Muscle layer of colon (tissue), 2 donors: ENCODE data around the gene MAP2K1.
"Not testable (repeated sequence)": the region's sequence is repeated elsewhere in the genome, so short reads cannot be mapped to it uniquely, and the experiment has no call there.

Experiments used
- H3K27ac ChIP-seq: one replicate; pipeline ENCODE4 v1.7.0; 2013; ENCODE audit warnings: low read depth, mild to moderate bottlenecking, low read length, moderate library complexity
- H3K27me3 ChIP-seq, 2 donors: one replicate each; pipeline ENCODE4 v1.7.0; 2013; ENCODE audit warnings: low read length in 2 of 2, mild to moderate bottlenecking in 2 of 2; ENCODE audit not compliant: insufficient read depth in 2 of 2, control insufficient read depth in 1 of 2
- H3K36me3 ChIP-seq: one replicate; pipeline ENCODE4 v1.7.0; 2013; ENCODE audit warnings: mild to moderate bottlenecking, low read length; ENCODE audit not compliant: insufficient read depth
- H3K4me1 ChIP-seq: one replicate; pipeline ENCODE4 v1.7.0; 2013; ENCODE audit warnings: mild to moderate bottlenecking, low read length; ENCODE audit not compliant: insufficient read depth
- H3K4me3 ChIP-seq, 2 donors: one replicate each; pipeline ENCODE4 v1.7.0; 2013; ENCODE audit warnings: low read length in 2 of 2, low read depth in 1 of 2, mild to moderate bottlenecking in 1 of 2, moderate library complexity in 1 of 2
- H3K9ac ChIP-seq: one replicate; pipeline ENCODE4 v1.7.0; 2013; ENCODE audit warnings: low read length
- H3K9me3 ChIP-seq: one replicate; pipeline ENCODE4 v1.7.0; 2013; ENCODE audit warnings: mild to moderate bottlenecking, low read length
- donor health status: abdominal sarcoma.
- donor health status: Adenocarcinoma of cecum.

Gene MAP2K1

GRCh38 chr15:66462627-66463026 is 75.9 kb downstream of the MAP2K1 start:
- no peaks in the 10 kb centered on the region for H3K4me1 ChIP-seq
- no peaks in the 10 kb centered on the region for H3K27me3 ChIP-seq
- no peak overlapping the region for H3K27ac ChIP-seq
- no peaks in the 10 kb centered on the region for H3K9me3 ChIP-seq
- no peaks in the 10 kb centered on the region for H3K36me3 ChIP-seq
- H3K9ac ChIP-seq, result no peak overlapping the region
- no peak overlapping the region for H3K4me3 ChIP-seq

GRCh38 chr15:66465294-66465693 is 78.6 kb downstream of the MAP2K1 start:
- H3K27ac ChIP-seq, H3K4me1 ChIP-seq, H3K4me3 ChIP-seq: not testable (repeated sequence)

GRCh38 chr15:66467162-66468040 is 80.7 kb downstream of the MAP2K1 start:
- not testable (repeated sequence) for H3K9me3 ChIP-seq, H3K4me3 ChIP-seq, H3K9ac ChIP-seq, H3K27ac ChIP-seq, H3K36me3 ChIP-seq, H3K27me3 ChIP-seq, H3K4me1 ChIP-seq

More at GRCh38 chr15:66465294-66465693, 78.6 kb downstream of the MAP2K1 start:
- not testable (repeated sequence) for H3K36me3 ChIP-seq, H3K27me3 ChIP-seq, H3K9me3 ChIP-seq, H3K9ac ChIP-seq

DNA sequence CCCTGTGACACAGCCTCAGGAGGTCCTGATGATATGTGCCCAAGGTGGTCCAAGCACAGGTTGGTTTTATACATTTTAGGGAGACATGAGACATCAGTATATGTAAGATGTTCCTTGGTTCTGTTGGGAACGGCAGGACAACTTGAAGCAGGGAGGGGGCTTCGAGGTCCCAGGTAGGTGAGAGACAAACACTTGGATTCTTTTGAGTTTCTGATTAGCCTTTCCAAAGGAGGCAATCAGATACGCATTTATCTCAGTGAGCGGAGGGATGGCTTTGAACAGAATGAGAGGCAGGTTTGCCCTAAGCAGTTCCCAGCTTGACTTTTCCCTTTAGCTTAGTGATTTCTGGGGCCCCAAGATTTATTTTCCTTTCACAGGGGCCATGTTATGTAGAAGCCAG is 84.1 kb downstream of the MAP2K1 start:
- not testable (repeated sequence) for H3K36me3 ChIP-seq, H3K4me1 ChIP-seq, H3K9ac ChIP-seq, H3K27ac ChIP-seq, H3K27me3 ChIP-seq, H3K9me3 ChIP-seq, H3K4me3 ChIP-seq

DNA sequence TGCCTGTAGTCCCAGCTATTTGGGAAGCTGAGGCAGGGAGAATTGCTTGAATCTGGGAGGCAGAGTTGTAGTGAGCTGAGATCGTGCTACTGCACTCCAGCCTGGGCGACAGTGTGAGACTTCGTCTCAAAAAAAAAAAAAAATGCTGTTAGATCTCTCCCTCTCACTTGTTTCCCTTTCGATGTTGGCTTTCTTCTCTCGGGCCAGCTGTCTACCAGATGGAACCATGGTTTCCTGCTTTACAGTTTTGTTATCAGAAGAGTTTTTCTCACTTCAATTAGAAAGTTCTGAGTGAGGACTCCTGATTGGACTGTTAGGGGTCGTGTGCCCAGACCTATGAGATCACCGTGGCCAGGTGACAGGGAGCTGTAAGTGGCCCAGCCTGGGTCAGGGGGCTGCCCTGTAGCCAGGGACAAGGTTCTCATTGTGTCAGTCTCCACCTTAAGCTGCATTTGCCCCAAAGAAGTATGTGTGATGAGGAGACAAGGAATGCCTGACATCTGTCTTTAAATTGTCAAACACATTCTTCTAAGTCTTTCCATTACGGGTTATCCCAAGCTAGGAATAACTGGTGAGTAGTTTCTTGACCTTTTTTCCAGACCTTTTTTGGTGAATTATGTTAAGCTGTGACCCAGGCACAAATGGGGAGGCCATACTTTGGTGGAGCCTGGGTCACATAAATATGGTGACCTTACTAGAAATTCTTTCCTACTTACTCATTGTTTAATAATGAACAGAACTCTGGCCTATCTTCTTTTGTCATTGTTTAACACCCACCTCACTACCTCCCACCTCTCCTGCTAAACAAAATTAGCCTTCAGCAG is 85.7 kb downstream of the MAP2K1 start:
- no peak overlapping the region for H3K27ac ChIP-seq

DNA sequence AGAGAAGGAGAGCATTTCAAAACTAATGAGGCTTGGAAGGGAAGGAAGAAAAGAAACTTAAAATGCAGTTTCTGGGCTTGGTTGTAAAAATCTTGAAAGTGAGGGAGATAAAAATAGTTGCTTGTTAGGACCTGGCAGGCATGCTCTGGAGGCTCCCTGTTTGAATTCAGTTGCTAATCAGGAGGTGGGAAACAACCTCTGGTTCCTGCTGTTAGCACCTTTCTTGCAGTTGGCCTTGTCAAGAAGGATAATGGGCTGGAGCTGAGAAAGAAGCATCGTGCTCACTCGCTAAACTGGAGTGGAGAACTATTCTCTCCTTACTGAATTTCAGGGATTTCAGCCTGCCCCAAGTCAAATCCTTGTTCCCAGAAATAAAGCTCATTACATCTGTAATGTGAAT is 87.4 kb downstream of the MAP2K1 start:
- H3K27ac ChIP-seq, result no peak overlapping the region
- H3K4me1 ChIP-seq, result no peaks in the 10 kb centered on the region
- H3K9ac ChIP-seq, result no peak overlapping the region
- H3K27me3 ChIP-seq, result no peaks in the 10 kb centered on the region
- no peaks in the 10 kb centered on the region for H3K36me3 ChIP-seq
- no peaks in the 10 kb centered on the region for H3K9me3 ChIP-seq
- H3K4me3 ChIP-seq, result no peak overlapping the region

More for the DNA sequence above, 85.7 kb downstream of the MAP2K1 start:
- H3K27me3 ChIP-seq, result no peaks in the 10 kb centered on the region
- H3K4me3 ChIP-seq, result no peak overlapping the region
- H3K9ac ChIP-seq, result no peak overlapping the region
- no peaks in the 10 kb centered on the region for H3K4me1 ChIP-seq
- no peaks in the 10 kb centered on the region for H3K9me3 ChIP-seq
- H3K36me3 ChIP-seq, result no peaks in the 10 kb centered on the region

- H3K27me3 ChIP-seq, result no peaks in the 10 kb centered on the region
Measured at GRCh38 chr15:66474963-66475362, 88.3 kb downstream of the MAP2K1 start.

GRCh38 chr15:66476535-66476934 is 89.8 kb downstream of the MAP2K1 start:
- Histone ChIP-seq H3K4me1 (no peaks in the 10 kb centered on the region), H3K36me3 (peaks cover 3% of the 10 kb centered on the region), H3K9ac (no peak overlapping the region), H3K27ac (no peak overlapping the region), H3K9me3 (no peaks in the 10 kb centered on the region), H3K4me3 (no peak overlapping the region), H3K27me3 (no peaks in the 10 kb centered on the region)

More at GRCh38 chr15:66474963-66475362, 88.3 kb downstream of the MAP2K1 start:
- Histone ChIP-seq H3K27ac (no peak overlapping the region), H3K36me3 (no peaks in the 10 kb centered on the region), H3K9ac (no peak overlapping the region), H3K9me3 (no peaks in the 10 kb centered on the region), H3K4me1 (no peaks in the 10 kb centered on the region), H3K4me3 (no peak overlapping the region)

GRCh38 chr15:66477011-66477410 is 90.3 kb downstream of the MAP2K1 start:
- no peaks in the 10 kb centered on the region for H3K4me1 ChIP-seq
- no peak overlapping the region for H3K27ac ChIP-seq
- H3K36me3 ChIP-seq, result peaks cover 7% of the 10 kb centered on the region
- no peak overlapping the region for H3K4me3 ChIP-seq
- H3K9ac ChIP-seq, result no peak overlapping the region
- H3K9me3 ChIP-seq, result no peaks in the 10 kb centered on the region
- no peaks in the 10 kb centered on the region for H3K27me3 ChIP-seq

GRCh38 chr15:66480267-66480666 is 93.6 kb downstream of the MAP2K1 start:
- Histone ChIP-seq H3K4me1 (no peaks in the 10 kb centered on the region), H3K9me3 (no peaks in the 10 kb centered on the region), H3K27ac (no peak overlapping the region), H3K9ac (no peak overlapping the region), H3K36me3 (peaks cover 14% of the 10 kb centered on the region), H3K27me3 (no peaks in the 10 kb centered on the region), H3K4me3 (no peak overlapping the region)

DNA sequence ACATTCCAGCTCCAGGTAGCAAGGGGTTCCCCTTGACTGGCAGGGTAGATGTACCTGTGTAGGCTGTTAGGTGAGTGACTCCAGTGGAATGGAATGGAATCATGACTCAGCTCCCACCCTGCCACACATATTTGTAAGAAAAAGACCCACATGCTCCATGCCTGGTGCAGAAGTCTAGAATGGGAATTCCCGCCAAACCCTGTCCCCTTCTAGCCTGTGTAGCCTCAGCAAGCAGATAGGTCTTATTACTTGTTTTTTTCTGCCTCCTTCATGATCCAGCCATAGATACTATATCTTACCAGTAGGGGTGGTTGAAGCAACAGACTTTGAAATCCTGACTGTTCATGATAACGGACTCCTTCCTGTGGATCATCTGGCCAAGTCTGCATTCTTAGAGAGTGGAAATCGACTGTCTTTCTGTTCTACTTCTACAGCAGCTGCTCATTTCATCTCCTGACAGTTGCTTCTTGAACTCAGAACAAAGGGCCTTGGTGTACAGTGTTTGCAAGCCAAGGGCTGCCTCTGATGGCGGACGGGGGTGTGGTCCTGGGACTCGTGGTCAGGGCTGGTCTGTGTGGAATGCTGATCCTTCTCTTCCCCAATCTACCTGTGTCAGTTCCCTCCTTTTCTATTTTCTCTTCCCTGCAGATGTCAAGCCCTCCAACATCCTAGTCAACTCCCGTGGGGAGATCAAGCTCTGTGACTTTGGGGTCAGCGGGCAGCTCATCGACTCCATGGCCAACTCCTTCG is 94.6 kb downstream of the MAP2K1 start:
- H3K9ac ChIP-seq, result no peak overlapping the region
- H3K27me3 ChIP-seq, result no peaks in the 10 kb centered on the region
- no peak overlapping the region for H3K4me3 ChIP-seq
- no peak overlapping the region for H3K27ac ChIP-seq
- H3K4me1 ChIP-seq, result no peaks in the 10 kb centered on the region
- no peaks in the 10 kb centered on the region for H3K9me3 ChIP-seq
- H3K36me3 ChIP-seq, result peaks cover 14% of the 10 kb centered on the region
